ENCODE results near the gene WSCD2.

WSCD2 gene

DNA sequence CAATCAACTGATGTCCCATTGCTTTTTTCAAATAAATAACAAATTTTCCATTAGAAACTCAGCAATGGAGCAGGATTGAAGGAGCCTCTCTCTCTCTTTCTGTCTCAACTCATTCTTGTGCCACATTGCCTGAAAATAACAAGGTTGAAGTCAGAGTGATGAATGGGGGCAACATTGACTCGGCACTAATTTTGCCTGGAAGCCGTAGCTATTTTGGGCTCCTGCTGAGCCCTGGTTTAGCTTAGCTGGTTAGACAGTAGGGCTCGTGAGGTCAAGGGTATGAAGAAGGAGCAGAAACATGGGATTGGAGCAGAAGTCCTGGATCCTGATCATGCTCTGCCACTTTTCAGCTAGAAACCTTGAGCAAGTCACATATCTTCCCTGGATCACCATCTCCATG, 38.9 kb downstream of the WSCD2 start:
- DNase-seq: no peak

DNA sequence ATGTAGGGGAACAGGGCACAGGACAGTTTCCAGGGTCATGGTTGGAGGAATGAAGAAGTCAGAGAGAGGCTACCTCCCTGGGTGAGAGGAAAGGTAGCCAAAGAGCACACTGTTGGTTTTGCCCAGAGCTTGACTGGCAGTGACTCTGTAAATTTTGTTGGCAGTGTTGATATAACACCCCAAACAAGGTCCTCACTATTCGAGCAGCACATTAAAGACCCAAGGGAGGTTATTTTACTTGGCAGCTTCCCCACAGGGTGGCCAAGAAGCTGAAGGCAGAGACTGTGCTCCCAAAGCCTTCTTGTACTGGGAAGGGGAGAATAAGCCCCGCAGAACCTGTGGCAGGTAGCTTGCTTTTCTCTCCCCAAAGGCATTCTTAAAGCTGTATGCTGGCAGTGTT, 40.6 kb downstream of the WSCD2 start:
- no peak for DNase-seq

- DNase-seq: no peak
Observed at GRCh38 chr12:108170164-108170563, 41.1 kb downstream of the WSCD2 start.

- DNase-seq: no peak
Observed at GRCh38 chr12:108172033-108172432, 42.9 kb downstream of the WSCD2 start.

DNA sequence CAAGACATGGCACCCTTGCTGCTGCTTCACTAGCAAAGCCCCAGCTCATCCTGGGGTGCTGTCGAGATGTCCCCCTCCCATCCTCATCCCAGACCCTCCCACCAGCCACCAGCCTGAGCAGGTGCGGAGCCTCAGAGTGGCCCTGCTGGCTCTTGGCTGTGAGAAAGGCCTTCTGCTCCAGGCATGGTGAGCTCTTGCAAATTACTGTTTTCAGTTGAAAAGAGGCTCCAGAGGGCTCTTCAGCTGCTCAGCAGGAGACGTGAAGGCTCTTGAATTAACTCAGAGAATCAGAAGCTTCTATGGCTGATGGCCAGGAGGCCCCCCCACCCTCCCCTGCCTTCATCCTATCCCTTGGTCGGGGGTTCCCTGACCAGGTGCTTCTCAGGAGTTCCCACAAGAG, 44.1 kb downstream of the WSCD2 start:
- no peak for DNase-seq

DNA sequence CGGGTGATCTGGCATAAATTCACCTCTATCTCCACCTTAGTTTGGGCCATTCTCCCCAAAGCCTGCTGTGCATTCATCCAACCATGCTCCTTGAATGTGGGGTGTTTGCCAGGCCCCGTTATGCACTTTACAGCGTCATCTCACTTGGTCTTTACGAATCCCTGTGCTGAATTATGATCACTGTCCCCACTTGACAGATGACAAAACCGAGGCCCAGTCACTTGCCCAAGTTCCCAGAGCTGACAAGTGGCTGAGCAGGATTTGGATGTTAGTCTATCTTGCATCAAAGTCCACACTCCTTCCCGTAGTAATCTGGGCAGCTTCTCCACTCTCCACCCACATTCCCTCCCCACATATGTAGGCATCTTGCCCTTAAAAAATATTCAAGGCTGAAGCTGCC, 44.8 kb downstream of the WSCD2 start:
- DNase-seq: no peak

GRCh38 chr12:108174641-108175040, 45.6 kb downstream of the WSCD2 start:
- DNase-seq: no peak

DNA sequence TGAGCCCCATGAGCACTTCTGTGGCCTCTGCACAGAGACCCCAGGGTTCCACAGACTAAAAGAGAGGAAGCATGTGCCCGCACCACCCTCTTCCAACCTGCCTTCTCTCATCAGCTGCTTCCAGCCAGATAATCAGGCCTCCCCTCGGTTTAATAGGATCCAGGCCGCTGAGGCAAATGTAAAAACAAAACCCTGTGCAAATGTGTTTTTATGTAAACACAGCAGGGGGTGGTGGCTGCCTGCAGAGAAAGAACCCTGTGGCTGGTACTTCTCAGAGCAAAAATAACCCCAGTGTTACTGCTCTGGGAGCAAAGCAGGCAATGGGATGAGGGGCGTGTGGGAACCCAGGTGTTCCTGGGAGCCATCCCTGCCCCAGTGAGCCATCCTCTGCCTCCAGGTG, 46.2 kb downstream of the WSCD2 start:
- no peak for DNase-seq

DNA sequence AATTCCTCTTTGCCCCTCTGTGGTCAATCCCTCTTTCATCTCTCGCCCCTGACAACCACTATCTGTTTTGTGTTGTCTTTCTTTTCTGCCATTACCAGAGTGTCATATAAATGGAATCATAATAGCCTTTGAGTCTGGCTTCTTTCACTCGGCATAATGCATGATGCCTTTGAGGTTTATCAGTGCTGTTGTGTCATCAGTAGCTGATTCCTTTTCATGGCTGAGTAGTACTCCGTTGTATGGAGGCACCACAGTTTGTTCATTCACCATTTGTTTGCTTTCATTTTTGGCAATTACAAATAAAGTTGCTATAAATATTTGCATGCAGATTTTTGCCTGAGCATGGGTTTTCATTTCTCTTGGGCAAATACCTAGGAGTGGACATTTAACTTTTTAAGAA, 47.2 kb downstream of the WSCD2 start:
- no peak for DNase-seq

- DNase-seq: no peak
Observed at GRCh38 chr12:108177131-108177530, 48.0 kb downstream of the WSCD2 start.

DNA sequence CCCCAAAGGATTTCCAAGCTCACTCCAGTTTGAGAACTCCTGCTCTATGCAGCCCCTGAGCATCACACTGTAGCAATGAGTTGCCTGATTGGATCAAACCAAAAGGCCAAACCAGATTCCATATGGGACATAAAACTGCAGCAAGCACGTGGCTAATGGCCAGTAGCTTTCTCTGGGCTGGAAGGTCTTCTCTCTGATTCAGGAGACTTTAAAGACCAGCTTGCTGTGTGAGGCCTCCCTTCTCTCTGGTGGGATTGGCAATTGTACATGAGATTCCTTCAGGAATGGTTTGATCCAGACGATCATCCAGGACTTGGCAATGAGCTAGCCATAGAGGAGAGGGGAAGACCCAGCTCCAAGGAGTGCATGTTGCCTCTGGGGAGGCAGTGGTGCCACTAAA, 50.2 kb downstream of the WSCD2 start:
- no peak for DNase-seq

DNA sequence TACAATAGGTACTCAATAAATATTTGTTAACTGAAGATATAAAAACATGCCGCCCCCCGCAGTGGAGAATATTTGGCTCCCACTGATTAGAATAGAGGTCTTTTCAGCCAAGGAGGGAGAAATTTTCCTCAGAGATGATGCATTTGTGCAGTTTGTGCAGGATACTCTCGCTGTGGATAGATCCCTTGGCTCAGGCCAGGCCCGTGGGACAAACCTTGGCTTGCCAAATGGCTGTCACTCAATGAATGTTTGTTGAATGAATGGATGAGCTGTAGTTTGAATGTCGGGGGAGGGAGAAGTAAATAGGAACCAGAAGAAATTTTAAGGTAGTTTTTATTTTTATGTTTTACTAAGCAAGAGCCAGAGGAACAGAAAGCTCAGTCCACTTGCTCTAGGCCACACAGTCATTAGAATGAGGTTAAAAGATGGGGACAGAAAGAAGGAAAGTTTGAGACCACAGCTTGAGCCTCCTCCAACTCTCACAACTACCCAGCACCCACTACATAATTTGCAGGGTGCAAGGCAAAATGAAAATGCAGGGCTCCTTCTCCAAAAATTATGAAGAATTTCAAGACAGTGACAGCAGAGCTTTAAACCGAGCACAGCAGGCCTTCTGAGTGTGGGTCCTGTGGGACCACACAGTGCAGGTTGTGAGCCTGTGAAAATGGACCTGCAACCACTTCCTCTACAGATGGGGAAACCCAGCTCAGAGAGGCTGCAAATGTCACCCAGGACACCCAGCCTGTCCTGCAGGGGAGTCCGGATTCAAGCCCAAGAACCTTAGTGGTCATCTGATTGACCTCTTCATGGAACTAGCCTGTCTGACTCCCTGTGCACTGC, 51.4 kb downstream of the WSCD2 start:
- no peak for DNase-seq

DNA sequence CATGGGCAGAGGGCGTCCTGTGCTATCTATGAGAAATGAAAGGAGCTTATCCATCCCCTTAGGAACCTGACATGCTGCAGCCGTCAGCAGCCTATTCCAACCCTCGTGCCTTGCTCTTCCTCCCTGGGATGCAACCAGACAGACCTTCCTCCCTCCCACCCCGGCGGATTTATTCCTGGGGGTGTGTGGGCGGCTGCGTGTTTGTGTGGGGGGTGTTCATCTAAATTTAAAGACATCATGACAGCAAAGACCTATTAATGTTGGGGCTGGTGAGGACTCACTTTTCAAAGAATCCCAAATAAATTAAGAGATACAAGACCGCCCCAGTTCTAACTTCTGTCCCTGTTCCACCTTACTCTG, 52.0 kb downstream of the WSCD2 start:
- no peak for DNase-seq

- no peak for DNase-seq
Observed at GRCh38 chr12:108182096-108182495, 53.0 kb downstream of the WSCD2 start.

- DNase-seq: no peak
Observed at GRCh38 chr12:108185002-108185401, 55.9 kb downstream of the WSCD2 start.

GRCh38 chr12:108187831-108188230, 58.7 kb downstream of the WSCD2 start:
- no peak for DNase-seq

- no peak for DNase-seq
Observed at GRCh38 chr12:108190529-108190928, 61.4 kb downstream of the WSCD2 start.

- DNase-seq: no peak
Observed at GRCh38 chr12:108191086-108191485, 62.0 kb downstream of the WSCD2 start.

DNA sequence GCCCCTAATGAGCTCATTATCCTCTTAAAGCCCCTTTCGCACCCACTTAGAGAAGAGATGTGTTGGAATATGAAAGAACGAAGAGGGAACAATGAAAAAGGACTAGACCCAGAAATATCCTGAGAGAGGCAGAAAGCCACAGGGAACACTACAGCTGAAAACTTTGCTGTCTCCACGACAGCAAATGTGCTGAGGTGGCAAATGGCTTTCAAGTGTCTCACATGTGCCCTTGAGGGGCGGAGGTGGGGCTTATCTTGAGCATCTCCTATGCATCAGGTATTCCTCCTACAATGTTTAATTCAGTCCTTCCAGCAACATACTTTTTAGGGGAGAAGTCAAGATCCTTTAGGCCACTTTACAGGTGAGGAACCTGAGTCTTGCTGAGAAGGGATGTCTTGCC, 62.9 kb downstream of the WSCD2 start:
- no peak for DNase-seq

GRCh38 chr12:108193493-108193892, 64.4 kb downstream of the WSCD2 start:
- no peak for DNase-seq

GRCh38 chr12:108193917-108194316, 64.8 kb downstream of the WSCD2 start:
- DNase-seq: no peak

DNA sequence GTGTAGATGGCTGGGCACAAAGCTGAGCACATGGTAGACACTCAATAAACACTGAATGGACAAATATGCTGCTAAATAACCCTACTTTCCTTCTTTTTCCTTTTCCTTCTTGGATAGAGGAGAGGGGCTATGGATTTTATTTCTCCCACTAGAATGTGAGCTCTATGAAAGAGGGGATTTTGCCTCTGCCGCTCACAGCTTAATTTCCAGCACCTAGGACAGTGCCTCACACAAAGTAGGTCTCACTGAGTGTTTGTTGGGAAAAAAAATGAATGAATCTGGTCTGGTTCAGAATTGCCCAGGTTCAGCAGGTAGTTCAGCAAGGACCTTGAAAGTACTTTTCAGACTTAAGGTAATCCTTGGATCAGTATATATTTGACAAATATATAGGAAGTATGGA, 65.5 kb downstream of the WSCD2 start:
- DNase-seq: no peak

- no peak for DNase-seq
Observed at GRCh38 chr12:108196319-108196718, 67.2 kb downstream of the WSCD2 start.

DNA sequence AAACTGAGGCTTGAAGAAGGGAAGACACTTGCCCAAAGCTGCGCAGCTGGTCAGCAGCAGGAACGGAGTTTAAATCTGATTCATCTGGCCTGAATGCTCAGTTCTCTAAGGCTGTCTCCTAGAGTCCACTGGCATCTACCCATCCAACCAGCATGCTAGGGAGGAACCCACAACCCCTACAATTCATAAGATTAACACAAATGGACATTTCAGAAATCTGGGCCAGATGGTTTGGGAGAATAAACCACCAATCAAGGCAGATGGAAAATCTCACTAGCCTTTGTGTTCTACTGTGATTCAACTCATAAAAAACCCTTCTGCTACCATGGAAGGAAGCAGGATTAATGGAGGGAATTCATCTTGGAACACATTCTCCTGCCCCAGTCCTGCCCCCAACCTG, 67.8 kb downstream of the WSCD2 start:
- no peak for DNase-seq

DNA sequence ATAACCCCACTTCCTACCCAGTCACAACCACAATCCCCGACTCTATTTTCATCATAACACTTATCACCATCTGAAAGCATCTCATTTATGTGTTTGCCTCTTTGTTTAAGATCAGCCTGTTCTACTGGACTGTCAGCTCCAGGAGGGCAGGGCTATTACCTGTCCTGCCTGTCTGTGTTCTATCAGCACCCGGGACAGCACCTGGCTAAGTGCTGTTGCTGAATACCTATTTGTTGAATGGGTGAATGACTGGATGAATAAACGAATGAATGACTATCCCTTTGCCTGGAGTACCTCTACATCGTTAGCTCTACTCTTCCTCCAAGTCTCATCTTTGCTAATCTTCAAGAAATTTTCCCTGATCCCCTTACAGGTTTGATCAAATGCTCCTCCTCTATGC, 69.0 kb downstream of the WSCD2 start:
- DNase-seq: no peak

Data from activated gamma-delta T cell (primary cell).